ENCODE measurements around the gene ATP1A3. TPM values are rescaled to one million over a fixed set of nuclear protein-coding genes. Genes with fewer than 3 reads are reported as not detected.
"Not testable (repeated sequence)": the region's sequence is repeated elsewhere in the genome, so short reads cannot be mapped to it uniquely, and the experiment has no call there.

Gene ATP1A3
- total RNA-seq, 1 donor from 2014 or later, result 23.2 TPM

GRCh38 chr19:42034640-42035391 lies 40.8 kb upstream of the ATP1A3 start:
- not testable (repeated sequence) for H3K9me3 Mint-ChIP-seq; H3K27me3 Mint-ChIP-seq (ENCODE audit: low read depth); H3K36me3 Mint-ChIP-seq (ENCODE audit: low read depth); H3K4me3 Mint-ChIP-seq
- DNase-seq (ENCODE audit: low read depth, low spot score), result peak; percentile 61
- Mint-ChIP-seq H3K27ac (ENCODE audit: unreplicated experiment) (peak overlapping the region; percentile 57), H3K4me1 (peaks cover 17% of the 10 kb centered on the region)
- peak; percentile 86 for TF ChIP-seq CTCF (conservative IDR thresholded peaks at IDR 0.05)

DNA sequence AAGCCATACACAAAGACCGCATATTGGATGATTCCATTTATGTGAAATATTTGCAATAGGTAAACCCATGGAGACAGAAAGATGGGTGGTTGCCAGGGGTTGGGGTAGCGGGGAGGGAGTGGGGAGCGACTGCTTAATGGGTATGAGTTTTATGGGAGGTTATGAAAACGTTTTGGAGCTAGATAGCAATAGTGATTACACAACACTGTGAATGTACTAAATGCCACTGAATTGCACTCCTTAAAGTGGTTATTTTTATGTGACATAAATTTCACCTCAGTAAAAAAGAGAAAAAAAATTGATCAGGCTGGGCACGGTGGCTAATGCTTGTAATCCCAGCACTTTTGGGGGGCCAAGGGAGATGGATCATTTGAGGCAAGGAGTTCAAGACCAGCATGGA lies 39.4 kb upstream of the ATP1A3 start:
- Mint-ChIP-seq H3K9me3 (no peaks in the 10 kb centered on the region), H3K36me3 (ENCODE audit: low read depth) (no peaks in the 10 kb centered on the region), H3K4me3 (no peak overlapping the region), H3K27ac (ENCODE audit: unreplicated experiment) (no peak overlapping the region), H3K27me3 (ENCODE audit: low read depth) (no peaks in the 10 kb centered on the region), H3K4me1 (peaks cover 17% of the 10 kb centered on the region)
- no peak for DNase-seq (ENCODE audit: low read depth, low spot score)
- TF ChIP-seq CTCF (conservative IDR thresholded peaks at IDR 0.05), result no peak

GRCh38 chr19:42032431-42032830 lies 38.4 kb upstream of the ATP1A3 start:
- Mint-ChIP-seq H3K27ac (ENCODE audit: unreplicated experiment) (no peak overlapping the region), H3K4me3 (no peak overlapping the region), H3K36me3 (ENCODE audit: low read depth) (no peaks in the 10 kb centered on the region), H3K9me3 (no peaks in the 10 kb centered on the region), H3K27me3 (ENCODE audit: low read depth) (no peaks in the 10 kb centered on the region), H3K4me1 (peaks cover 17% of the 10 kb centered on the region)
- no peak for TF ChIP-seq CTCF (conservative IDR thresholded peaks at IDR 0.05)
- DNase-seq (ENCODE audit: low read depth, low spot score), result no peak

GRCh38 chr19:42030645-42031440 lies 36.8 kb upstream of the ATP1A3 start:
- Mint-ChIP-seq H3K9me3 (no peaks in the 10 kb centered on the region), H3K36me3 (ENCODE audit: low read depth) (no peaks in the 10 kb centered on the region), H3K4me1 (peaks cover 17% of the 10 kb centered on the region), H3K27ac (ENCODE audit: unreplicated experiment) (no peak overlapping the region), H3K27me3 (ENCODE audit: low read depth) (no peaks in the 10 kb centered on the region), H3K4me3 (no peak overlapping the region)
- DNase-seq (ENCODE audit: low read depth, low spot score), result no peak
- TF ChIP-seq CTCF (conservative IDR thresholded peaks at IDR 0.05), result no peak

DNA sequence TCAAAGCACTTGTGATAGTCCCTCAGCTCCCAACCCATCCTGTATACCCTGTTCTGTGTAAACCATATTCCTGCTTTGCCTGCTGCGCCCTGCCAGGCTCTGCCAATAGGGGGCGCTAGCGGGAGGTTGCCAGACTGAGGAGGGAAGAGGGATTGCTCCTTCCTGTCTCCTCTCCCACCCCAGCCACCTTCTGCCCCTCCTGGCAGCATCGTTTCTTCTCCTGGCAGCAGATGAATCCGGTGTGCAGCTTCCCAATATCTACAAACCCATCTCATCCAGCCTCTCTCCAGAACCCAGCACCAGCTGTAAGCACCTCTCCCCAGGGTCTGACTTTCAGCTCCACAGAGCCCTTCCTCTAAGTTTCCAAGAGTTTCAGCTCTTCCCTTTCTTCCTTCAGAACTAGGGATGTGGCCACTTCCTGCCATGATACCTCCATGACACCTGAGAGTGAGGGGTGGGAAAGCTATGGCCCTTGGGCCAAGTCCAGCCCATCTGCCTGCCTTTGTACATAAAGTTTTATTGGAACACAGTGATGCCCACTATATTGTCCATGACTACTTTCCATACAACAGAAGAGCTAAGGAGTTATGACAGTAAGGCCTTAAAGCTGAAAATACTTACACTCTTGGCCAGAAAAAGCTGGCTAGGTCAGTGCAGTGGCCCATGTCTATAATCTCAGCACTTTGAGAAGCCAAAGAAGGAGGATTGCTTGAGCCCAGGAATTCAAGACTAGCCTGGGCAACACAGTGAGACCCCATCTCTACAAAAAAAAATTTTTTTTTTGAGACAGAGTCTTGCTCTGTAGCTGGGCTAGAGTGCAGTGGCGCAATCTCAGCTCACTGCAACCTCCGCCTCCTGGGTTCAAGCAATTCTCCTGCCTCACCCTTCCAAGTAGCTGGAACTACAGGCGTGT lies 34.5 kb upstream of the ATP1A3 start:
- peak; percentile 61 for TF ChIP-seq CTCF (conservative IDR thresholded peaks at IDR 0.05)
- H3K9me3 Mint-ChIP-seq, result no peaks in the 10 kb centered on the region
- no peaks in the 10 kb centered on the region for H3K27me3 Mint-ChIP-seq (ENCODE audit: low read depth)
- no peak overlapping the region for H3K27ac Mint-ChIP-seq (ENCODE audit: unreplicated experiment)
- H3K4me1 Mint-ChIP-seq, result peaks cover 12% of the 10 kb centered on the region
- no peak overlapping the region for H3K4me3 Mint-ChIP-seq
- peak; percentile 33 for DNase-seq (ENCODE audit: low read depth, low spot score)
- no peaks in the 10 kb centered on the region for H3K36me3 Mint-ChIP-seq (ENCODE audit: low read depth)
